Transverse colon (tissue), 4 donors: ENCODE data around the gene TRAPPC2L. TPM values are rescaled to one million over a fixed set of nuclear protein-coding genes. Genes with fewer than 3 reads are reported as not detected.

Experiments used
- DNase-seq: peaks from one replicate; pipeline ENCODE4 v3.0.0-alpha.2; 2019
- H3K27ac ChIP-seq, 4 donors: fragments of 200-600 bp; sonication (generic); 2 replicates each; pipeline ENCODE4 v1.5.1; 2016 to 2018; ENCODE audit warnings: inconsistent platforms in 4 of 4
- H3K27me3 ChIP-seq: fragments of 200-600 bp; sonication (generic); 2 replicates; pipeline ENCODE4 v1.5.1; 2017; ENCODE audit warnings: inconsistent platforms
- H3K36me3 ChIP-seq, 4 donors: fragments of 200-600 bp; sonication (generic); 2 replicates each; pipeline ENCODE4 v1.5.1; 2017 to 2019; ENCODE audit warnings: inconsistent platforms in 4 of 4
- H3K4me1 ChIP-seq, 4 donors: fragments of 200-600 bp; sonication (generic); 2 replicates each; pipeline ENCODE4 v1.5.1; 2017 to 2020; ENCODE audit warnings: inconsistent platforms in 4 of 4
- H3K4me3 ChIP-seq, 4 donors: fragments of 200-600 bp; sonication (generic); 1 replicate in 1 of 4; 2 replicates in 3 of 4; pipeline versions ENCODE4 v1.5.1 to v1.6.1; 2017 to 2019; ENCODE audit warnings: inconsistent platforms in 4 of 4
- H3K9me3 ChIP-seq, 2 donors: fragments of 200-600 bp; sonication (generic); 2 replicates each; pipeline ENCODE4 v1.5.1; 2017 to 2019; ENCODE audit warnings: inconsistent platforms in 2 of 2
- EP300 ChIP-seq: sonication (generic); formaldehyde crosslinking; IDR thresholded peaks from one replicate; pipeline ENCODE4 v1.6.1; 2017; ENCODE audit warnings: antibody characterized with exemption, low read depth
- POLR2A ChIP-seq: fragments of 450-650 bp; IDR thresholded peaks from one replicate; pipeline ENCODE4 v1.6.1; 2016; ENCODE audit warnings: antibody characterized with exemption, mild to moderate bottlenecking, moderate library complexity
- POLR2AphosphoS5 ChIP-seq, 3 donors: sonication (generic); formaldehyde crosslinking; IDR thresholded peaks; one replicate each; pipeline ENCODE4 v1.6.1; 2016; ENCODE audit warnings: antibody characterized with exemption in 3 of 3
- WGBS, 2 donors: methylation state at CpG; one replicate each; pipeline ENCODE4 v1.1.5; 2018; ENCODE audit warnings: low coverage in 1 of 2; 5-methylcytosine and 5-hydroxymethylcytosine counted together
- in situ Hi-C, 4 donors: fragments of 200-750 bp; cut with MboI; loops; one replicate each; pipeline versions ENCODE4 v1.15.0 to v1.15.1; 2017; ENCODE audit warnings: low sequenced_read_pairs in 3 of 4, low pct_ligation_motif_present in 1 of 4, low pct_unique_long_range_greater_than_20kb in 1 of 4
- intact Hi-C: fragments of 100-400 bp; cut with DNase I; formaldehyde crosslinking; loops from one replicate; pipeline ENCODE4 v1.15.1; 2023; ENCODE audit warnings: low total_unique reads
- total RNA-seq, 4 donors: library from RNA; depleted of rRNA; stranded (reverse); fragments of >200 nt; gene quantifications; one replicate each; pipeline ENCODE4 v1.1.0, GENCODE V29; 2016
- TF ChIP-seq, protein P1 (sequence below), 5 experiments: fragments of 200-600 bp in 3 of 5; fragments of 450-650 bp in 2 of 5; sonication (generic) in 3 of 5; IDR thresholded peaks; 1 replicate in 2 of 5; 2 replicates in 3 of 5; pipeline ENCODE4 v1.5.1; 2016 to 2017; ENCODE audit warnings: antibody characterized with exemption in 5 of 5, inconsistent platforms in 3 of 5, mild to moderate bottlenecking in 2 of 5, moderate library complexity in 1 of 5

Gene TRAPPC2L
- total RNA-seq, 4 donors from 2014 or later = 9.8 to 34.4 (median 19.7) TPM

- Histone ChIP-seq H3K4me1 (peaks cover 0 to 11% (median 4%) of the 10 kb centered on the region in 4 donors), H3K4me3 (no peak overlapping the region), H3K9me3 (no peaks in the 10 kb centered on the region), H3K27me3 (no peaks in the 10 kb centered on the region), H3K36me3 (peaks cover 0 to 8% (median 0%) of the 10 kb centered on the region in 4 donors), H3K27ac (no peak overlapping the region)
- in situ Hi-C loops = no loop called here
- no peak for DNase-seq
- WGBS, 2 donors = 87 to 90% methylated on average over 3 to 24 of the region's 24 CpGs
- no peak for TF ChIP-seq POLR2AphosphoS5 (IDR thresholded peaks at IDR 0.05)
- no peak for TF ChIP-seq EP300
- TF ChIP-seq POLR2A = no peak
- TF ChIP-seq, protein P1, sequence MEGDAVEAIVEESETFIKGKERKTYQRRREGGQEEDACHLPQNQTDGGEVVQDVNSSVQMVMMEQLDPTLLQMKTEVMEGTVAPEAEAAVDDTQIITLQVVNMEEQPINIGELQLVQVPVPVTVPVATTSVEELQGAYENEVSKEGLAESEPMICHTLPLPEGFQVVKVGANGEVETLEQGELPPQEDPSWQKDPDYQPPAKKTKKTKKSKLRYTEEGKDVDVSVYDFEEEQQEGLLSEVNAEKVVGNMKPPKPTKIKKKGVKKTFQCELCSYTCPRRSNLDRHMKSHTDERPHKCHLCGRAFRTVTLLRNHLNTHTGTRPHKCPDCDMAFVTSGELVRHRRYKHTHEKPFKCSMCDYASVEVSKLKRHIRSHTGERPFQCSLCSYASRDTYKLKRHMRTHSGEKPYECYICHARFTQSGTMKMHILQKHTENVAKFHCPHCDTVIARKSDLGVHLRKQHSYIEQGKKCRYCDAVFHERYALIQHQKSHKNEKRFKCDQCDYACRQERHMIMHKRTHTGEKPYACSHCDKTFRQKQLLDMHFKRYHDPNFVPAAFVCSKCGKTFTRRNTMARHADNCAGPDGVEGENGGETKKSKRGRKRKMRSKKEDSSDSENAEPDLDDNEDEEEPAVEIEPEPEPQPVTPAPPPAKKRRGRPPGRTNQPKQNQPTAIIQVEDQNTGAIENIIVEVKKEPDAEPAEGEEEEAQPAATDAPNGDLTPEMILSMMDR (IDR thresholded peaks at IDR 0.05) = no peak
- intact Hi-C loops = no loop called here
Measured at GRCh38 chr16:88828711-88829110, 28.2 kb upstream of the TRAPPC2L start.

- Histone ChIP-seq H3K36me3 (peaks cover 0 to 8% (median 0%) of the 10 kb centered on the region in 4 donors), H3K9me3 (no peaks in the 10 kb centered on the region), H3K4me3 (no peak overlapping the region), H3K27ac (peak overlapping the region in 2 of 4 donors; percentile 25 to 55), H3K4me1 (peaks cover 0 to 11% (median 4%) of the 10 kb centered on the region in 4 donors), H3K27me3 (no peaks in the 10 kb centered on the region)
- 40 to 60% methylated on average over 1 to 10 of the region's 11 CpGs for WGBS, 2 donors
- intact Hi-C loops (no loop called here), in situ Hi-C loops (no loop called here)
- DNase-seq = peak; percentile 41
- TF ChIP-seq POLR2AphosphoS5 (IDR thresholded peaks at IDR 0.05) (peak in 2 of 3 donors; percentile 53 to 73), POLR2A (no peak), EP300 (peak; percentile 43)
- TF ChIP-seq, protein P1 (IDR thresholded peaks at IDR 0.05) = no peak
Measured at GRCh38 chr16:88830258-88830657, 26.7 kb upstream of the TRAPPC2L start.

DNA sequence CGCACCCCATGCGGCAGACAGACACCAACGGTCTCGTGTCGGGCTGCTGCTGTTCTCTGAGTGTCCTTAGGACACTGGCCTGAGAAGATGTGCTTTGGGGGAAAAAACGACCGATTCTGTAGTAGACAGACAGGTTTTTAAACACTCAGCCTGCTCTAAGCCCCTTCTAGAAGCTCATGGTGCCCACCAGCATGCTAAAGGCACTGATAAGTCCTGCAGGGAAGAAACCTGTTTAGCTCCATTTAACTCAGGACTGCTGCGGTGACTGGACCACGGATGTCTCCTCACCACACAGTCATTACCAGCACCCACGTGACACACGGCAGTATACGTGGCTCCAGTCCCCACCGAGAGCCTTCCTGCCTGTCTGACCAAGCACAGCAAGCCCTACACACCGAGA lies 26.1 kb upstream of the TRAPPC2L start:
- Histone ChIP-seq H3K9me3 (no peaks in the 10 kb centered on the region), H3K4me1 (peaks cover 0 to 9% (median 3%) of the 10 kb centered on the region in 4 donors), H3K36me3 (peaks cover 0 to 8% (median 0%) of the 10 kb centered on the region in 4 donors), H3K27ac (peak overlapping the region in 3 of 4 donors; percentile 15 to 55 (median 25)), H3K4me3 (no peak overlapping the region), H3K27me3 (no peaks in the 10 kb centered on the region)
- no peak for DNase-seq
- in situ Hi-C loops (no loop called here), intact Hi-C loops (no loop called here)
- whole genome bisulfite sequencing, 2 donors = 90% methylated on average over 14 of the region's 14 CpGs; no CpG with 5 or more reads in 1 of the 2 donors
- TF ChIP-seq POLR2A (no peak), POLR2AphosphoS5 (IDR thresholded peaks at IDR 0.05) (no peak), EP300 (no peak)
- TF ChIP-seq, protein P1 (IDR thresholded peaks at IDR 0.05) = no peak

GRCh38 chr16:88831838-88832237 lies 25.1 kb upstream of the TRAPPC2L start:
- Histone ChIP-seq H3K36me3 (peaks cover 0 to 8% (median 0%) of the 10 kb centered on the region in 4 donors), H3K27me3 (no peaks in the 10 kb centered on the region), H3K27ac (no peak overlapping the region), H3K9me3 (no peaks in the 10 kb centered on the region), H3K4me3 (no peak overlapping the region), H3K4me1 (peaks cover 0 to 1% (median 0%) of the 10 kb centered on the region in 4 donors)
- in situ Hi-C loops = no loop called here
- WGBS, 2 donors = 88% methylated on average over 13 of the region's 13 CpGs; no CpG with 5 or more reads in 1 of the 2 donors
- DNase-seq = no peak
- intact Hi-C loops = no loop called here
- TF ChIP-seq EP300 (no peak), POLR2A (no peak), POLR2AphosphoS5 (IDR thresholded peaks at IDR 0.05) (no peak)
- TF ChIP-seq, protein P1 (IDR thresholded peaks at IDR 0.05) = no peak
